Esophagus mucosa (tissue), 1 donor: Measurements from ENCODE around the gene LTO1. TPM values are rescaled to one million over a fixed set of nuclear protein-coding genes. Genes with fewer than 3 reads are reported as not detected.
A peak's percentile ranks its signal among the peaks of the same experiment; 100 is the strongest.

ENCODE experiments used
- ATAC-seq: fragments of 200-7000 bp; cut with Tn5 transposase; one replicate; pipeline ENCODE4 v1.9.1; 2020
- total RNA-seq: library from RNA; stranded (reverse); gene quantifications from one replicate; pipeline ENCODE4 v1.2.4, GENCODE V29; 2023
- donor health status: DM: yes; HTN: yes; CAD: no.

The LTO1 gene
- total RNA-seq, 1 donor from 2014 or later, result 12.1 TPM

DNA sequence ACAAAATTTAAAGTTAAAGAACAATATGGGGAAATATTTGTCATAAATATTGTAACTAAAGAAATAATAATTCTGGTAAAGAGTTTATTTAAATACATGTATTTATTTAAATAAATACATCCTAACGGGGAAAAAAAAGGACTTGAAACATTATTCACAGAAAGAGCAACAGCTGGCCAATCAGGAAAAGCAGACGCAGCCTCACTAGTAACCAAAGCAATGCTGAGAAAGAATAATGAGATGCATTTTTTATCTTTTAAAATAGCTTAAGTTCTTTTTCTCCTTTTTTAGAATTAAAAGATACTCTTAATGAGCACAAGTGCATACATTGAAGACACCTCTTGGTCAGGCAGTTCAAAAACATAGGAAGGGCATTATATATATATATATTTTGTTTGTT is 2.6 kb upstream of the LTO1 start:
- no peak for ATAC-seq

DNA sequence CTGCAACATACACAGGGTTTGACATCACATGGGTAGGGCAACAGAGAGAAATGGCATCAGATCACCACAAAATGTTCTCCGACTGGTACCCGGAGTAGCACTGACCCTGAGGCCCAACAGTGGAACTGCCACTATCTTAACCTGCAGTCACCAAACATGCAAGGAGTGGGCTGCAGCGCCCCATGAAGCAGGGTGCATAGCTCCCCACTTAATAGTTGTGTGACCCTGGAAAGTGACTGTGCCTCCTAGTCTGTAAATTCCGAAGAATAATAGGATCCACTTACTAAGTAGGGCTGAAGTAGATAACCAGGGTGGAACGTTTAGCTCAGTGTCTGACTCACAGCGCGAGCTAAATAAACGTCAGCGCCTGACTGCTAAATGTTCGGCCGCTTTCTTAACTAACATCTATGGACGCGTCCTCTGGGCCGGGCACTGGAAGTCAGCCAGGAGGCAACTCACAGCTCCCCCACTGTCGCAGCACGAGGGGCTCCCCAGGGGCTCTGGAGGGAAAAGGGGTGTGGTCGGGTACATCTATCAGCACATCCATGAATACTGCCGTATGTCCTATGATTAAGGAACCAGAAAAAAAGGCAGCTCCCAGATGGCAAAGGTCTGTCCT is 777 bp downstream of the LTO1 start:
- peak; percentile 53 for ATAC-seq

DNA sequence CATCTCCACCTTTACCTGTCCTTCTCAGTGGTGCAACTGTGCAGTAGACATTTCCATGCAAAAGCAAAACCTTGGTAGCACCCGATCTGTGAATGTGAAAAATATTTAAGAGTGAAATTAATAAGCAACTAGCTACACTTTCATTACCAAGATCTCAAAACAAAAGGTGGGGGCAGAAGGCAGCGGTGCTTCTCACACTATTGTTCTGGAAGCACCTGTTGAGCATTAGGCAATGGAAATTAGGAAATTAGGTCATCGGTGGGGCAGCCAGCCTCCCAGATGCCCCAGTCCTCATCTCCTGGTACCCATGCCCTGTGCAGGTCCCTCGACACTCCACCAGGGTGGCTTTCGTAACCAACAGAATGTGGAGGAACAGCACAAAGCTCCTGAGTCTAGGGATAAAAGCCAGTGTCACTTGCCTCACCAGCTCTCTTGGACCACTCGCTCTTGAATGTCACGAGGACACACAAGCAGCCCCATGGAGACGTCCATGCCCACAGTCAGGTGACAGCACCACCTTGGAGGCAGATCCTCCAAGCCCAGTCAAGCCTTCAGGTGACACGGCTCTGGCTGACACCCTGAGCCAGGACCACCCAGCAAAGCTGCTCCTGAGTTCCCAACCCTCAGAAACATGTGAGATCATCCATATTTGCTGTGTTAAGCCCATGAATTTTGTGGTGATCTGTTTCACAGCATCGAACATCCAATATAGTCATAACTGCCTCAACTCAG is 3.3 kb downstream of the LTO1 start:
- no peak for ATAC-seq

DNA sequence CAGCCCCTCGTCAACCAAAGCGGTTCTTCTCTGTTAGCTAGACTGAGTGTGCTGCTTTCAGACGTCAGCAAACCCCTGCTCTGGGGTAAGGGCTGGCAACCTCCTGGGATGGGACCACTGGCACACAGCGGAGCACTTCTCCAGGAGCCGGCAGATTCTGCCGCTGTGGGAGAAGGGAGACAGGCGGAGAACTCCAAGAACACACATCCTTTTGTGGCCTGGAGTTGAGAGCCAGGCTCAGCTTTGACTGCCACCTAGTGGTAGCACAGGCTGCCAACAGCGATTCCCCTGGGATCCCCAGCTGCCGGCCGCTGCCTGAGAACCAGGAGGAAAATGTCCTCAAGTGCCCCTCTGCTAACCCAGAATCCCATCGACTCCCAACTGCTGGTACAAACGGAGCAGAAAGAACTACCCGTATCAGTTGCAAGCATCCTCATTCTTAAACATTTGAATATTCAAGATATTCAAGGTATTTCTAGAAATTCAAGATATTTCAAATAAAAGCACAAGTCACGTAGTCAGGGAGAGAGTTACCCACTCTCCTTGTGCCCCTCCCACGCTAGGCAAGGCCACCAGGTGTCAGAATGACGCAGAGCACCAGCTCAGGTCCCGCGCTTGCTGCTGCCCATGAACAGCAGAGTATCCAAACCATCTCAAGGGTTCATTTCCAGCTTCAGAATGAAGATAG is 4.9 kb downstream of the LTO1 start:
- peak; percentile 36 for ATAC-seq

DNA sequence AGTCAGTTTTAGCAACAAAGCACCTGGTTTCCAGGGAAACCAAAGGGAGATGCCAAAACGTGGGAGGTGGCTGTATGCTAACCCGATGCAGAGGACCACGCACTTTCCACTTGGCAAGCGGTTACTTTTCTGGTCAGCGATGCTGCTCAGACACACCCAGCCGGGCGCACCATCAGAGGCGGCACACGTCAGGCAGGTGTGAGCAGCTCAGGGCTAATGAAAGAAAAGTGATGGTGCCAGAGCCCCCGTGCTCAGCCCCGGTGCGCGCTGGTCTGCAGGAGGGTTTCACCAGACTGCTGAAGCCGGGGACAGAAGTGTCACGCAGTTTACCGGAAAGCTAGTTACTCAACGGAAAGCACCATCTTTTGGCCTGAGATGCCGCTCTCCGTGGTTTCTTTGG is 5.7 kb downstream of the LTO1 start:
- ATAC-seq, result no peak

DNA sequence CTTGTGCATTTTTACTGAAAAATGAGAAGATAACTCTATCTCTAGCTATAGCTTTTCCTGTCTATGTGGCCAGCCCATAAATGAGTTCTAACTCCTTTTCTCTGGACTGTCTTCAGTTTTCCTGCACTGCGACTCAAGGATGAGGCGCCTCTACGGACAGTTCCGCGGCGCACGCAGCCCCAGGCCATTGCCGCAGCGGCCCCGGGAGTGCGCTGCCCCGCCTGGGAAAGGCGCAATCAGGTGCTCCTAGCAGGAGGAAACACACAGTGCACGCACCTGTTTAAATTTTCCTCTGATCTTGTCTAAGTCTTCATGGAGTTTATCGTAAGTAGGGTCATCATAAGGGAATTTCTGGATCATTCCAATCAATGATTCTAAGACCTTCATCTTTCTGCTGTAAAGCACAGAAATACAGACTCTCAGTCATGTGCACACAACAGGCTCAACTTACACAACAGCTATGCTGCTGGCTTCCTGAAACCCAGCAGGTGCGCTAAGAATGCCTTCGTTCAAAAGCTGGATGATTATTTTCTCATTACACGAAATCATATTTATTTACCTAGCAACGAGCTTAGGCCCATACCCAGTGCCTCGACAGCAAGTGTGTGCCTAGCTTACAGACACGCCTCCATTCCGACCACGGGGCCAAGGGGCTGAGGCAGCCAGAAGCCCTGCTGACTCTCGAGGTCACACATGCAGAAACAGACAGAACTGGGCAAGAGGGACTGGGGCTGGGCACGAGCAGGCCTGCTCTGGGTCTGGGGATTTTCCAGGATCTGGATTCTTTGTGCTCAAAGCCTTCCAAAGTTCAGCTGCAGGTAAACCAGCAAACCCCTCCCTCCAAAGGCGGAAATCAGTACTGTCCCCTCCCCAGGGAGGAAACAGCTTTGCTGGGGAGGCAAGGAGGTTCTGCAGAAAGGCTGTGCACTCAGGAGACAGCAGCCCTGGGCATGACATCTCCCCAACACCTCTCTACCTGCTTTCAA is 7.2 kb downstream of the LTO1 start:
- ATAC-seq, result peak; percentile 77

DNA sequence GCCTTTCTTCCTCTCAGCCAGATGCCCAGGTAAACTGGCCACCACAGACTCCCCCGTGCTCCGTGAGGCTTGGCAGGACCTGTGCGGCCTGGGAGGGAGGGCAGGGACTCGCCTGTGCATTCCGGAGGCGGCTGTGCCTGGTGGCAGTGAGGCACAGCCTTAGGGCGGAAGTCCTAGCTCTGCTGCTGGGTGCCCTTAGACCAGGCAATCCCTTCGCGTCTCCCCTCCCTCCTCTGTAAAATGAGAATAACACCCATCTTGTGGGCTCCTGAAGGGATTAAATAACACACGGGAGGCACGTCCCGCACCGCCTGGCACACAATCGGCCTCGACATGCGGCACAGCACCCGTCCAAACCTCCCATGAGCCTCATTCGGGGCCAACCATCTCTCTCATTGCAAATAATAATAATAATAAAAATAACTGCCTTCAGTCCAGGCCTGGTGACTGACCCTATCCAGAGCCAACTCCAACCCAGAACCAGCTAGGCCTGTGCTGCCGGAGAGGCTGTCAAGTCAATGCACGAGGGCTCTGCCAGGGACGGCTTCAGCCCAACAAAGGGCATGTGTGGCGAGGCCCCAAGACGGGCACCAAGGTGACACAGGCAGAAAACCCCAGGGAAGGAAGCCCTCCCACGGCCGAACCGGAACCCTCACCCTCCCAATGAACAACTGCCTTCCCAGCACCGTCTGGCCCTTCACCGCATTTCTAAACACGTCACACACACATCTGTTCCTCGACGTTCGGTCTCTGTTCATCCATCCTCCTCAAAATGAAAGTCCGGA is 8.2 kb downstream of the LTO1 start:
- peak; percentile 58 for ATAC-seq

DNA sequence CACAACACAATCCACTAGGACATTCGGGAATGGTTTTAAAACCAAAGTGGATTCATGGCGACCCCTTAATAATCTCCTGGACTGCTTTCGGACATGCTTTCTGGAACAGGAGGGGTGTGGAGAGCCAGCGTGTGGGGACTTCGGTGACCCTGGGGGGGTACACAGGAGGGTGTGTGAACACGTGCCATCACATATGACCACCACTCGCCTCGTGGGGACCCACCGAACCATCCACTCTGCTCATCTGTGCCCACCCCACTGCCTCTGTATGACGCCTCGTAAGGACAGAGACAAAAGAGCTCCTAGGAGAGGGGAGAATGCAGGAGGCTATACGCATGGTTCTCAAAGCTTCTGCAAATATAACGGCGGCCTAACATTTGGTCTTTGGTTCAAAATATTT is 8.9 kb downstream of the LTO1 start:
- no peak for ATAC-seq

DNA sequence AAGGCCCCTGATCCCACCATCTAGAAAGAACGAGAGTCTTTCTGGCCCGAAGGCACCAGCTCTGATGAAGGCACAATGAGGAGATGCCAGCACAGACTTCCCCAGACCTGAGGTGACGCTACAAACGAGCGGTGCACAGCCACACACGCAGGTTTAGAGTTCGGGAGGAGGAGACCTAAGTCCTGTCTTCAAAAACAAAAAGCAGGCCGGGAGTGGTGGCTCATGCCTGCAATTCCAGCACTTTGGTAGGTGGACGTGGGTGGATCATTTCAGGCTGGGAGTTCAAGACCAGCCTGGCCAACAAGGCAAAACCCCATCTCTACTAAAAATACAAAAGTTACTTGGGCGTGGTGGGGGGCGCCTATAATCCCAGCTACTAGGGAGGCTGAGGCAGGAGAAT is 9.5 kb downstream of the LTO1 start:
- no peak for ATAC-seq

DNA sequence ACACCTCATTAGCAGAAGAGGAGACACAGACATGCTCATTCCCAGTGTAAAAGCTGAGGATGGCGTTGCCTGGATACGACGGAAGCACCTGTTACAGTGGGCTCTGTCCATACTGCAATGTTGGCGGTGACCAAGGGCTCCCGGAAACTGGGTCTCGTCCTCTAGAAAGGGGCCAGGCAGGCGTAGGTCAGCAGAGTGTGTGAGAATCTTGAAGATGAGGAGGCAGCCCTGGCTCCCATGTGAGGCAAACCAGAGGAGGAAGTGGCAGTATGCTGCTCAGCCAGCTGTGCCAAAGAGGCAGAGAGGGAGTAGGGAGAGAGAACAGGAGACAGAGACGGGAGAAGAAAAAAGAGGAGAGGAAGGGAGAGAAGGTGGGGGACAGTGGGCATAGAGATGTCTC is 10.3 kb downstream of the LTO1 start:
- ATAC-seq, result no peak

DNA sequence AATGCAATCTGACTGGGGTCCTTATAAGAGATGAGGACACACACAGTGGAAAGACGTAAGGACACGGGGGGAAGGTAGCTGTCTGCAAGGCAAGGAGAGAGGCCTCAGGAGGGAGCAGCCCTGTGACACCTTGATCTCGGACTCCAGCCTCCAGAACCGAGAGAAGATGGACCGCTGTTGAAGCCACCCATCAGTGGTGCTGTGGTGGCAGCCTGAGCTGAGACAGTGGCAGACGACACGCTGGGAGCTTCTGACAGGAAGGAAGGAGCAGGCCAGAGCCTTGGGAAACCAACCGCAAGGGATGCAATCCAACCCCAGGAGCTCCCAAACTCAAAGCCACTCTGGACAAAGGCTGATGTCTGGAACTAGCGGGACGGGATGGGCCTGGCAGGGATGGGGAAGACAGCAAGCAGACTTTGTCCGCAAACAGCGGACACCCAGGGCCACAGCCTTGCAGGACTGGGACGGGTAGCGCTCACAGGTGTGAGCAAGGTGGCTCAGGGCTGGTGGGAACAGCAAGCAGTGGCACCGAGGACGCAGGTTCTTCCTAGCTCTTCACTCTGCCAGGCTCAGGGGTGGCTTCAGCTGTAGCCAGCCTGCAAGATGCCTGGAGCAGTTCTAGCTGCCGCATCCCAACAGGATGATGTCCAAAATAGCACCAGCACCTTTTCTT is 10.9 kb downstream of the LTO1 start:
- no peak for ATAC-seq

DNA sequence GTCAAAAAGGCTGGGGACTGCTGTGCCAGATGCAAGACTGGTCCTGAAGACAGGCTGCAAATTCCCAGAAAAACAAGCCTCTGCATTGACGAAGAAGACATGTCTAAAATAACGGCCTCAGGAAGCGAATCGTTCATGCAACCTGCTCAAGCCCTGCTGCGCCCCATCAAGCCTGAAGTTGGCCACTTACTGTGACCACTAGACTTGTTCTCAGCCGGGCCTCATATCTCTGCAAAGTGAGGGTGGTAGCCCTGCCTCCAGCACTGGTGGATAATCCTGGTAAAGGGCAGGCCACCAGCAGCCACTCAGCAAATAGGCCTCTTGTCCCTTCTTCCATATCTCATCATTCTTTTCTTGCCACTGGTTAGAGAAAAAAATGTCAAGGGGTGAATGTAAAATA is 11.8 kb downstream of the LTO1 start:
- no peak for ATAC-seq

DNA sequence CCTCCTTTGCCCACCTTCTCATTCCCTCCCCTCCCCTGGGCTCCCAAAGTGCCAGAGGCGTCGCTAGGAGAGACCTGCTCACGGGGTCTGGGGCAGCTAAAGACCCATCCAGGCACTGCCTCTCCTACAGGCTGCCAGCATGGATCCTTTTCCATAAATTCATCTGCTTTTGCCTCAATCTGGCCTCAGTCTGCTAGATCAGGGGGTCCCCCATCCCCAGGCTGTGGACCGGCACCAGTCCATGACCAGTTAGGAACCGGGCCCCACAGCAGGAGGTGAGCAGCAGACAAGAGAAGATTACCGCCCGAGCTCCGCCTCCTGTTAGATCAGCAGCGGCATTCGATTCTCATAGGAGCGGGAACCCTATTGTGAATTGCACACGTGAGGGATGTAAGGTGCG is 12.3 kb downstream of the LTO1 start:
- ATAC-seq, result no peak

DNA sequence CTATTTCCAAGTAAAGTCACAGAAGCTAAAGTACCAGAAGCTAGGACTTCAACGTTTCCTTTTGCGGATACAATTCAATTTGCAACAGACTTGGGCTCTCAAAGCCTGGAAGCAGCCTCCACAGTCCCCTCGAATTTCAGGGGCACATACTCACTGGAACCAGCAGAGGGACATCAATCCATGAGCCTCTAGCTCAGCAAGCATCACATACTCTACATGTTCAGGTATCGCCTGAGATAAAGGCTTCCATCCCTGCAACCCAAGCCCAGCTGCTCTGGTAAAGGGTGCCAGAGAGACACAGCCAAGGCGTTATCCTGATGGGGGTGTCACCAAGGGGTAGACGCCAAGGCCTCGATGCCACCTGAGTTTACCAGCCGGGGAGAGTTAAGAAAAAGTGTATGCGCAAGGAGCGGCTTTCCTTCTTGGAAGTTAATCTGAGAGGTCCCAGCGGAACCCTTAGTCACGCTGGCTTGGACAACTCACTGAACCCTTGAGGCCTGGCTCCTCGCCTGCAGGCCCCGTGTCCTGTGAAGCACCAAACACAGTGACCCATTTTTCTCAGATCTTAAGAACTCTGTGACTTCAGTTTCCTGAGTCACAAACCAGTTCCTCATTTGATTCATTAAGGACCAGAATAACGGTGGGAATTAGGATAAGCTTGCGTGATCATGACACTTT is 13.0 kb downstream of the LTO1 start:
- ATAC-seq, result no peak

DNA sequence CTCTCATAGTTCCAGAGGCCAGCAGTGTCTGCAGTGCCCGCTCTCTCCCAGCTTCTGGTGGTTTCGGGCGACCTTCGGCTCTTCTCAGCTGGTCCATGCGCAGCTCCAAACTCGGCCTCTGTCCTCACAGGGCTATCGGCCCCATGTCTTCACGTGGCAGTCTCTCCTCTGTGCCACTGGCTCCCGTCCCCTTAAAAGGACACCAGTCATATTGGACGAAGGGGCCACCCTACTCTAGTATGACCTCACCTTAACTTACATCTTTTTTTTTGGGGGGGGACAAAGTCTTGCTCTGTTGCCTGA is 13.8 kb downstream of the LTO1 start:
- ATAC-seq, result no peak

DNA sequence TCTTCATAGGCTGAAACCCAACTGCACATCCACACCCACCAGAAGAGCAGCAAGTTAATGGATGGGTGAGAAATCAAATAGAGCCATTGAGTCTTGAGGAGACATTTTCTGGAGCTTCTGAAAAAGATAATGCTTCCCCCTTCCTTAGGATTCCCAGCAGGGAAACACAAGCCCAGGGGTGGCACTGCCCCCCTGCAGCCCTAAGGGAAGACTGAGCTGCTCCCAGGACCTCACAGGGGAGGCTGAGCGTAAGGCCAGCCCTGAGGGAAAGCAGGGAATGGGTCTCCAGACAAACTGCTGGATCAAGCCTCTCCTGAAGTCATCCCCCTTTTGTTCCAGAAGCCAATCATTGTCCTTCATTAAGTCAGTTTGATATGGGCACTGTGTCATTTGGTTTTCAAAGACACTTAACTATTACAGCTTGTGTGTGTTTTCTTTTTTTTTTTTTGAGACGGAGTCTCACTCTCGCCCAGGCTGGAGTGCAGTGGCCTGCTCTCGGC is 15.1 kb downstream of the LTO1 start:
- no peak for ATAC-seq

DNA sequence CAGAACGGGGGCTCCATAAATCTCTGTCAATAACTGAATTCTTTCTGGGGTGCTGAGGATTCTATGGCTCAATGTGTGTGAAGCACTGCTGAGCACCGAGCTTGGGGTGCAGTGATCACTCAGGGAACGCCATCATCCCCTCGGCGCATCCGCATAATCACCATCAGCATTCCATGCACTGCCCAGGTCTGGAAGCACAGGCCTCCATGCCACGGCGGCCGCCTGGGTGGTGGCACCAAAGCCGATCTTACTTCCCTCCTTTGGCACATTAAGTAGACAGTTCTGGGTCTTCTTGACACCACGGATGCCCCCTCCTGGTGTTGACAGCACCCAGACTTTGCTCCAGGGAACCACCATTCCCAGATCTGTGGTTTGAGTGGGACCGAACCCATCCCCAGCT is 15.6 kb downstream of the LTO1 start:
- ATAC-seq, result no peak

DNA sequence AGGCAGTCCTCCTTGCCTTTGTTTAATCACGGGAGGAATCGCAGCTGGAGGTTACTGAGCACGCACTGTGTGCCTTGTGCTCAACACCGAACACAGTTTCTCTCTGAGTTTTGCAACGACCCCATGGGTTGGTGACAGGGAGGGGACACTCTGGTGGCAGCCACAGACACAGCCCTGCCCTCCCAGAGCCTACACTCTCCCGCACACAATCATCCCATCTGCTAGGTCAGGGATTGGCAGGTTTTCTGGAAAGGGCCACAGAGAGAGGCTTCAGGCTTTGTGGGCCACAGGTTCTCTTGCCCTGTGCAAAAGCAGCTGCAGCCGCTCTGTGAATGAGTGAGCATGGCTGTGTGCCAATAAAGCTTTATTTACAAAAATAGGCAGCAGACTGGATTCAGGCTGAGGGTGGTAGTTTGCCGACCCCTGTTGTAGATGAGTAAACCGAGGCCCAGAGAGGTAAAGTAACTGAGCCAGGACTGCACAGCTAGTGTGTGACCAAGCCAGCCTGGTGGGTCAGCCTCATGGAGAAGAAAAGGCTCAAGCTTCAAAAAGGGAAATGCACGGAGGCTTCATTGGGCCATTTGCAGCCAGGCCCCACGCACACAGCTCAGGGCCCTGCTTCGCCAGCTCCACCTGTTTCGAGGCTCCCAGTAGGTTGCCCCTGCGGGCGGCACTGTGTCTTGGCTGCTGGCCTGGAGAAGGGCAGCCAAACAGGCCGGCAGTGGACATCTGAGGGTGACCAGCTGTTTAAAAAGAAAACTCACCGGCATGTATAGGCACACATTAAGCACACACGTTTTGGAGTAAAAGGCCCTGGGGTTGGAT is 16.3 kb downstream of the LTO1 start:
- no peak for ATAC-seq

DNA sequence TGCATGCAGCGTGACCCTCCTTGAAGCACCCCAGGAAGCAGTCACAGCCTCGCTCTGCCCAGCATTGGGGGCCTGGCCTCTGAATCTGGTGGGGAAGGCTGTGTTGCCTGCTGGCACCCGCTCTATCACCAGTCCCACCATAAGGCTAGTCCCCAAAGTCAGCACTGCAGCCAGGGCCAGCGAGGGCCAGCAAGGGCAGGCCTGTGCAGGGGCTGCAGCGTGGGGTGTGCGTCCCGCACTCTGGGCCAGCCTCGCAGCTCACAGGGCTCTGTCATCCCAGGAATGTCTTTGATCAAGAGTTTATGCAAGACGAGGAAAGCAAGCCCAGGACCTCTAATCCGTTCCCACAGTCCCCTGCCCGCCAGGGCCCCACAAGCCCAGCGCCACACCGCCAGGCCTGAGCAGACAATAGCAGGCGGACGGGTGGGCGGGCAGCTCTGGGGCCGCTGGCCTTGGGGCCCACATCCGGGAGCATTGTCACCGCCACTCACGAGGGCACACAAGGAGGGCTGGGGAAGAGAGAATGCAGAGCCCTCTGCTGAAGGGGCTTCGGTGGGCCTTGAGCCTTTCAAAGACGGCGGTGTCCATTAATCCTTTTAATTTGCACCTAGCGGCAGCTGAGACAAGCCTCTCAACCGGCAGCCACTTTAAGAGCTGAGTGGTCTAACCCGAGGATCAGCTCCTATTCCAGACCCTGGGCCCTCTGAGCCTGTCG is 17.1 kb downstream of the LTO1 start:
- ATAC-seq, result no peak
